ENCODE measurements around the gene GLIS1. TPM values are rescaled to one million over a fixed set of nuclear protein-coding genes. Genes with fewer than 3 reads are reported as not detected.

Gene GLIS1
- polyA plus RNA-seq, 1 donor = not detected

GRCh38 chr1:53693339-53693738 is 45.6 kb downstream of the GLIS1 start:
- no peak for DNase-seq

- DNase-seq = no peak
Observed at GRCh38 chr1:53691326-53691725, 47.6 kb downstream of the GLIS1 start.

- no peak for DNase-seq
Observed at GRCh38 chr1:53690411-53690810, 48.6 kb downstream of the GLIS1 start.

- DNase-seq = no peak
Observed at GRCh38 chr1:53689736-53690326, 49.1 kb downstream of the GLIS1 start.

GRCh38 chr1:53689223-53689622 is 49.7 kb downstream of the GLIS1 start:
- no peak for DNase-seq

- DNase-seq = no peak
Observed at GRCh38 chr1:53688381-53689102, 50.4 kb downstream of the GLIS1 start.

GRCh38 chr1:53687901-53688300 is 51.1 kb downstream of the GLIS1 start:
- DNase-seq = no peak

GRCh38 chr1:53687426-53687825 is 51.5 kb downstream of the GLIS1 start:
- DNase-seq = no peak

GRCh38 chr1:53686965-53687267 is 52.0 kb downstream of the GLIS1 start:
- no peak for DNase-seq

GRCh38 chr1:53686091-53686964 is 52.6 kb downstream of the GLIS1 start:
- no peak for DNase-seq

- DNase-seq = no peak
Observed at GRCh38 chr1:53685272-53686051, 53.5 kb downstream of the GLIS1 start.

- DNase-seq = no peak
Observed at GRCh38 chr1:53684741-53685140, 54.2 kb downstream of the GLIS1 start.

GRCh38 chr1:53683986-53684740 is 54.8 kb downstream of the GLIS1 start:
- DNase-seq = no peak

GRCh38 chr1:53682881-53683280 is 56.1 kb downstream of the GLIS1 start:
- no peak for DNase-seq

GRCh38 chr1:53681977-53682685 is 56.8 kb downstream of the GLIS1 start:
- DNase-seq = peak; percentile 24

GRCh38 chr1:53681351-53681976 is 57.5 kb downstream of the GLIS1 start:
- no peak for DNase-seq

- DNase-seq = no peak
Observed at GRCh38 chr1:53680868-53681267, 58.1 kb downstream of the GLIS1 start.

- peak; percentile 24 for DNase-seq
Observed at GRCh38 chr1:53678938-53679825, 59.8 kb downstream of the GLIS1 start.

- DNase-seq = no peak
Observed at GRCh38 chr1:53678507-53678906, 60.5 kb downstream of the GLIS1 start.

- no peak for DNase-seq
Observed at GRCh38 chr1:53678046-53678445, 60.9 kb downstream of the GLIS1 start.

Measured in hindlimb muscle (tissue), 1 donor.